Gastroesophageal sphincter (tissue), 3 donors: Measurements from ENCODE around the gene E2F3.

Experiments used
- EP300 ChIP-seq: sonication (generic); formaldehyde crosslinking; IDR thresholded peaks from one replicate; pipeline ENCODE4 v1.6.1; 2017; ENCODE audit warnings: antibody characterized with exemption, mild to moderate bottlenecking
- POLR2A ChIP-seq, 2 donors: fragments of 450-650 bp; IDR thresholded peaks; one replicate each; pipeline ENCODE4 v1.6.1; 2017; ENCODE audit warnings: antibody characterized with exemption in 2 of 2, mild to moderate bottlenecking in 2 of 2, moderate library complexity in 1 of 2
- POLR2AphosphoS5 ChIP-seq: sonication (generic); formaldehyde crosslinking; IDR thresholded peaks from one replicate; pipeline ENCODE4 v1.6.1; 2017; ENCODE audit warnings: antibody characterized with exemption
- TF ChIP-seq, protein P1 (sequence below), 4 experiments: fragments of 200-600 bp in 2 of 4; fragments of 450-650 bp in 2 of 4; sonication (generic) in 1 of 4; IDR thresholded peaks; one replicate each; pipeline ENCODE4 v1.5.1; 2017 to 2019; ENCODE audit warnings: antibody characterized with exemption in 4 of 4, mild to moderate bottlenecking in 2 of 4, moderate library complexity in 2 of 4

DNA sequence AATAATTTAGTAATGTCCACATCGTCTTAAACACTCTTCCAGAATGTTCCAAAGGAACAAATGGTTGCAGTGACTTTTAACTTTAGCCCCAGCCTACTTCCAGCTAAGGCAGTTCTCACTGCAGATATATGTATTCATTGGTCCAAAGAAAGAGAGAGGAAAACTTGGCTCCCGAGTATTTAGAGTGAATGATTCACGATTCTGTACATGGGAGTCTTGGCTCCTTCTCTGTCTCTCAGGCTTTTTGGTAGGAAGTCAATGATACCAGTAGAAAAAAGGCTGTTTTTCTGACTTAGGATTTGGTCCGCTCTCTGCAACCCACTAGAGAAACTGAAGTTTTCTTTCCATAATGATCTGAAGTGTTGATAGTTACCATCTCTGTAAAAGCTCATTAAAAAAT lies 38.6 kb downstream of the E2F3 start:
- TF ChIP-seq POLR2A (IDR thresholded peaks at IDR 0.05): no peak
- TF ChIP-seq, protein P1, sequence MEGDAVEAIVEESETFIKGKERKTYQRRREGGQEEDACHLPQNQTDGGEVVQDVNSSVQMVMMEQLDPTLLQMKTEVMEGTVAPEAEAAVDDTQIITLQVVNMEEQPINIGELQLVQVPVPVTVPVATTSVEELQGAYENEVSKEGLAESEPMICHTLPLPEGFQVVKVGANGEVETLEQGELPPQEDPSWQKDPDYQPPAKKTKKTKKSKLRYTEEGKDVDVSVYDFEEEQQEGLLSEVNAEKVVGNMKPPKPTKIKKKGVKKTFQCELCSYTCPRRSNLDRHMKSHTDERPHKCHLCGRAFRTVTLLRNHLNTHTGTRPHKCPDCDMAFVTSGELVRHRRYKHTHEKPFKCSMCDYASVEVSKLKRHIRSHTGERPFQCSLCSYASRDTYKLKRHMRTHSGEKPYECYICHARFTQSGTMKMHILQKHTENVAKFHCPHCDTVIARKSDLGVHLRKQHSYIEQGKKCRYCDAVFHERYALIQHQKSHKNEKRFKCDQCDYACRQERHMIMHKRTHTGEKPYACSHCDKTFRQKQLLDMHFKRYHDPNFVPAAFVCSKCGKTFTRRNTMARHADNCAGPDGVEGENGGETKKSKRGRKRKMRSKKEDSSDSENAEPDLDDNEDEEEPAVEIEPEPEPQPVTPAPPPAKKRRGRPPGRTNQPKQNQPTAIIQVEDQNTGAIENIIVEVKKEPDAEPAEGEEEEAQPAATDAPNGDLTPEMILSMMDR (IDR thresholded peaks at IDR 0.05): no peak
- no peak for TF ChIP-seq EP300
- no peak for TF ChIP-seq POLR2AphosphoS5
